GM18511 (cell line): ENCODE measurements around the gene OLAH.
A peak's percentile ranks its signal among the peaks of the same experiment; 100 is the strongest.

Experiments
- ATAC-seq: cut with Tn5 transposase; IDR thresholded peaks from one replicate; pipeline ENCODE4 v1.9.1; 2021; ENCODE audit warnings: mild to moderate bottlenecking, moderate library complexity; ENCODE audit not compliant: unreplicated experiment

Gene OLAH

GRCh38 chr10:15122477-15123030, 78.8 kb downstream of the OLAH start:
- ATAC-seq, result peak; percentile 91
